HG03097 (cell line): ENCODE measurements around the gene CTBP2.

ENCODE experiments used
- ATAC-seq: cut with Tn5 transposase; IDR thresholded peaks from one replicate; pipeline ENCODE4 v1.9.1; 2021; ENCODE audit not compliant: unreplicated experiment, low FRiP score

Gene CTBP2

GRCh38 chr10:125003901-125004467, 156.4 kb downstream of the CTBP2 start:
- no peak for ATAC-seq

- no peak for ATAC-seq
These were observed 157.0 kb downstream of the CTBP2 start for GRCh38 chr10:125003146-125003900.

GRCh38 chr10:125002423-125003145, 157.8 kb downstream of the CTBP2 start:
- no peak for ATAC-seq

- no peak for ATAC-seq
These were observed 158.3 kb downstream of the CTBP2 start for GRCh38 chr10:125002047-125002422.

GRCh38 chr10:125001313-125002046, 158.9 kb downstream of the CTBP2 start:
- ATAC-seq: no peak

- no peak for ATAC-seq
These were observed 159.7 kb downstream of the CTBP2 start for GRCh38 chr10:125000366-125001312.

GRCh38 chr10:124999433-125000365, 160.7 kb downstream of the CTBP2 start:
- ATAC-seq: no peak

GRCh38 chr10:124998624-124999291, 161.6 kb downstream of the CTBP2 start:
- no peak for ATAC-seq

- no peak for ATAC-seq
These were observed 162.4 kb downstream of the CTBP2 start for GRCh38 chr10:124997771-124998623.

GRCh38 chr10:124997306-124997705, 163.1 kb downstream of the CTBP2 start:
- ATAC-seq: no peak

GRCh38 chr10:124996854-124997215, 163.5 kb downstream of the CTBP2 start:
- no peak for ATAC-seq

GRCh38 chr10:124996127-124996853, 164.1 kb downstream of the CTBP2 start:
- ATAC-seq: no peak

- no peak for ATAC-seq
These were observed 164.8 kb downstream of the CTBP2 start for GRCh38 chr10:124995605-124996004.

- no peak for ATAC-seq
These were observed 165.5 kb downstream of the CTBP2 start for GRCh38 chr10:124994573-124995473.

GRCh38 chr10:124993736-124994451, 166.5 kb downstream of the CTBP2 start:
- no peak for ATAC-seq
